ENCODE data around the gene HMG20B. TPM values are rescaled to one million over a fixed set of nuclear protein-coding genes. Genes with fewer than 3 reads are reported as not detected.
"Not testable (repeated sequence)": the region's sequence is repeated elsewhere in the genome, so short reads cannot be mapped to it uniquely, and the experiment has no call there.

HMG20B gene
- total RNA-seq, 3 donors from 2014 or later, result 79.9 to 81.9 (median 81.4) TPM

- TF ChIP-seq CTCF (IDR thresholded peaks at IDR 0.05), result no peak
- peak; percentile 38 to 78 (median 77) for DNase-seq
- Histone ChIP-seq H3K4me3 (no peak overlapping the region), H3K9me3 (no peaks in the 10 kb centered on the region), H3K36me3 (ENCODE audit: low read depth) (no peaks in the 10 kb centered on the region), H3K4me1 (ENCODE audit: low read depth) (peaks cover 26% of the 10 kb centered on the region)
- intact Hi-C loops (cut with DNase I, micrococcal nuclease), result no loop called here
- peak; percentile 22 for ATAC-seq
Observed at GRCh38 chr19:3576696-3577443, 4.1 kb downstream of the HMG20B start.

- peak; percentile 76 to 87 (median 84) for DNase-seq
- Histone ChIP-seq H3K9me3 (no peaks in the 10 kb centered on the region), H3K4me1 (ENCODE audit: low read depth) (peaks cover 21% of the 10 kb centered on the region), H3K4me3 (no peak overlapping the region), H3K36me3 (ENCODE audit: low read depth) (no peaks in the 10 kb centered on the region)
- TF ChIP-seq CTCF (IDR thresholded peaks at IDR 0.05), result no peak
- peak; percentile 66 for ATAC-seq
- intact Hi-C loops (cut with DNase I, micrococcal nuclease), result no loop called here
Observed at GRCh38 chr19:3577723-3578344, 5.1 kb downstream of the HMG20B start.

GRCh38 chr19:3578390-3578789, 5.6 kb downstream of the HMG20B start:
- ATAC-seq (no peak), DNase-seq (peak in 2 of 3 donors; percentile 11 to 48)
- intact Hi-C loops (cut with DNase I, micrococcal nuclease), result no loop called here
- no peaks in the 10 kb centered on the region for H3K36me3 ChIP-seq (ENCODE audit: low read depth)
- H3K4me1 ChIP-seq (ENCODE audit: low read depth), result peaks cover 21% of the 10 kb centered on the region
- TF ChIP-seq CTCF (IDR thresholded peaks at IDR 0.05), result no peak
- H3K4me3 ChIP-seq, result no peak overlapping the region
- H3K9me3 ChIP-seq, result no peaks in the 10 kb centered on the region

- ATAC-seq (no peak), DNase-seq (peak in 1 of 3 donors; percentile 10)
- no peaks in the 10 kb centered on the region for H3K9me3 ChIP-seq
- intact Hi-C loops (cut with DNase I, micrococcal nuclease), result no loop called here
- no peak overlapping the region for H3K4me3 ChIP-seq
- H3K4me1 ChIP-seq (ENCODE audit: low read depth), result peaks cover 14% of the 10 kb centered on the region
- no peaks in the 10 kb centered on the region for H3K36me3 ChIP-seq (ENCODE audit: low read depth)
- no peak for TF ChIP-seq CTCF (IDR thresholded peaks at IDR 0.05)
Observed at GRCh38 chr19:3580156-3580934, 7.6 kb downstream of the HMG20B start.

- H3K36me3 ChIP-seq (ENCODE audit: low read depth); ATAC-seq; H3K4me1 ChIP-seq (ENCODE audit: low read depth); intact Hi-C loops (cut with DNase I, micrococcal nuclease); H3K4me3 ChIP-seq; H3K9me3 ChIP-seq; DNase-seq: not testable (repeated sequence)
Observed at GRCh38 chr19:3581792-3582191, 9.0 kb downstream of the HMG20B start.

- intact Hi-C loops (cut with DNase I, micrococcal nuclease); DNase-seq; ATAC-seq; H3K4me3 ChIP-seq; H3K4me1 ChIP-seq (ENCODE audit: low read depth); H3K9me3 ChIP-seq; H3K36me3 ChIP-seq (ENCODE audit: low read depth): not testable (repeated sequence)
Observed at GRCh38 chr19:3584036-3584802, 11.5 kb downstream of the HMG20B start.
